Measurements from ENCODE around the gene ADAMTSL3.
"Not testable (repeated sequence)": the region's sequence is repeated elsewhere in the genome, so short reads cannot be mapped to it uniquely, and the experiment has no call there.

Gene ADAMTSL3

DNA sequence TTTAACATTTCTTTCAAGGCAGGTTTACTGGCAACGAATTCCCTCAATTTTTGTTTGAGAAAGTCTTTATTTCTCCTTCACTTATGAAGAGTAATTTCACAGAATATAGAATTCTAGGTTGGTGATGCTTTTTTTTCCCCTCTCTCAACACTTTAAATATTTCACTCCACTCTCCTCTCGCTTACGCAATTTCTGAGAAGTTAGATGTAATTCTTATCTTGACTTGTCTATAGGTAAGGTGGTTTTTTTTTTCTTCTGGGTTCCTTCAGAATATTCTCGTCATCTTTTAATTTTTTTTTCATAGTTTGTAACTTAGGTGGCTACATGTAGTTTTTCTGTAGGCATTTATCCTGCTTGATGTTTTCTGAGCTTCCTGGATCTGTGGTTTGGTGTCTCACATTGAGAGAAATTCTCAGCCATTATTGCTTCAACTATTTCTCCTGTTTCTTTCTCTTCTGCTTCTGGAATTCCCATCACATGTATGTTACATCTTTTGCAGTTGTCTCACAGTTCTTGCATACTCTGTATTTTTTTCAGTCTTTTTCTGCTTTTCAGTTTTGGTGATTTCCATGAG lies 392.2 kb downstream of the ADAMTSL3 start:
- no peaks in the 10 kb centered on the region for H4K20me1 ChIP-seq (ENCODE audit: insufficient read depth, low read length, poor library complexity, severe bottlenecking)
- no peaks in the 10 kb centered on the region for H3K36me3 ChIP-seq (ENCODE audit: insufficient read depth, low read length)
- no peak overlapping the region for H3K9ac ChIP-seq (ENCODE audit: low read depth, low read length, poor library complexity, severe bottlenecking)
- H3K9me3 ChIP-seq (ENCODE audit: insufficient read depth, low read depth, low read length): no peaks in the 10 kb centered on the region
- H3F3A ChIP-seq (ENCODE audit: low read depth): no peaks in the 10 kb centered on the region
- H3K9me2 ChIP-seq (replicated peaks; ENCODE audit: low read depth, low read length): no peaks in the 10 kb centered on the region
- H3K27me3 ChIP-seq (ENCODE audit: insufficient read depth, low read length, poor library complexity, severe bottlenecking): no peaks in the 10 kb centered on the region
- H2AFZ ChIP-seq (ENCODE audit: low read length): no peak overlapping the region
- no peaks in the 10 kb centered on the region for H3K79me2 ChIP-seq (ENCODE audit: insufficient read depth, low read length)
- H3K4me3 ChIP-seq (ENCODE audit: low read length, poor library complexity, severe bottlenecking): no peak overlapping the region
- no peak overlapping the region for H3K4me2 ChIP-seq (ENCODE audit: low read depth, low read length, poor library complexity, severe bottlenecking)
- H3K4me1 ChIP-seq (ENCODE audit: insufficient read depth, low read length, poor library complexity, severe bottlenecking): no peaks in the 10 kb centered on the region
- no peak for TF ChIP-seq EZH2phosphoT487 (IDR thresholded peaks at IDR 0.05; ENCODE audit: borderline replicate concordance)
- TF ChIP-seq, protein P1, sequence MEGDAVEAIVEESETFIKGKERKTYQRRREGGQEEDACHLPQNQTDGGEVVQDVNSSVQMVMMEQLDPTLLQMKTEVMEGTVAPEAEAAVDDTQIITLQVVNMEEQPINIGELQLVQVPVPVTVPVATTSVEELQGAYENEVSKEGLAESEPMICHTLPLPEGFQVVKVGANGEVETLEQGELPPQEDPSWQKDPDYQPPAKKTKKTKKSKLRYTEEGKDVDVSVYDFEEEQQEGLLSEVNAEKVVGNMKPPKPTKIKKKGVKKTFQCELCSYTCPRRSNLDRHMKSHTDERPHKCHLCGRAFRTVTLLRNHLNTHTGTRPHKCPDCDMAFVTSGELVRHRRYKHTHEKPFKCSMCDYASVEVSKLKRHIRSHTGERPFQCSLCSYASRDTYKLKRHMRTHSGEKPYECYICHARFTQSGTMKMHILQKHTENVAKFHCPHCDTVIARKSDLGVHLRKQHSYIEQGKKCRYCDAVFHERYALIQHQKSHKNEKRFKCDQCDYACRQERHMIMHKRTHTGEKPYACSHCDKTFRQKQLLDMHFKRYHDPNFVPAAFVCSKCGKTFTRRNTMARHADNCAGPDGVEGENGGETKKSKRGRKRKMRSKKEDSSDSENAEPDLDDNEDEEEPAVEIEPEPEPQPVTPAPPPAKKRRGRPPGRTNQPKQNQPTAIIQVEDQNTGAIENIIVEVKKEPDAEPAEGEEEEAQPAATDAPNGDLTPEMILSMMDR (conservative IDR thresholded peaks at IDR 0.05; ENCODE audit: low read length): no peak

DNA sequence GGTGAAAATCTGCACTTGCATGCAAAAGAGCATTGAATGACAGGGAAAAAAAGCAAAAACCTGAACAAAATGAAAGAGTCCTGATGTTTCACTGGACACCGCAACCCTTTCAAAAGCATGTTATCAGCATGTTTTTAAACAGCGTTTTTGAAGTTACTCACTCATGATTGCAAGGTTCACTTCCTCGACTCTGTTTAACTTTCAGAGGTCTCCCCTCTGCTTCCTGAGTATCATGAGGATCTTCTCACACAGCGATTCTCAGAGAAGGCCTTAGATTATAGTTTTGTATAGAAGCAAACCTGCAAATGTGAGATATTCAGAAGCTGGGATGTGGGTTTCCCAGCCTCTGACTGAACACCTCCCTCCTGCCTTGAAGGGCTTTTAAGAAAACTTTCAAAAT lies 395.6 kb downstream of the ADAMTSL3 start:
- not testable (repeated sequence) for H3K9me3 ChIP-seq (ENCODE audit: insufficient read depth, low read depth, low read length); H3K9ac ChIP-seq (ENCODE audit: low read depth, low read length, poor library complexity, severe bottlenecking); H3K27me3 ChIP-seq (ENCODE audit: insufficient read depth, low read length, poor library complexity, severe bottlenecking); H3K36me3 ChIP-seq (ENCODE audit: insufficient read depth, low read length); H3F3A ChIP-seq (ENCODE audit: low read depth); H4K20me1 ChIP-seq (ENCODE audit: insufficient read depth, low read length, poor library complexity, severe bottlenecking); H2AFZ ChIP-seq (ENCODE audit: low read length); H3K79me2 ChIP-seq (ENCODE audit: insufficient read depth, low read length); H3K9me2 ChIP-seq (replicated peaks; ENCODE audit: low read depth, low read length); H3K4me3 ChIP-seq (ENCODE audit: low read length, poor library complexity, severe bottlenecking); H3K4me2 ChIP-seq (ENCODE audit: low read depth, low read length, poor library complexity, severe bottlenecking); H3K4me1 ChIP-seq (ENCODE audit: insufficient read depth, low read length, poor library complexity, severe bottlenecking)

DNA sequence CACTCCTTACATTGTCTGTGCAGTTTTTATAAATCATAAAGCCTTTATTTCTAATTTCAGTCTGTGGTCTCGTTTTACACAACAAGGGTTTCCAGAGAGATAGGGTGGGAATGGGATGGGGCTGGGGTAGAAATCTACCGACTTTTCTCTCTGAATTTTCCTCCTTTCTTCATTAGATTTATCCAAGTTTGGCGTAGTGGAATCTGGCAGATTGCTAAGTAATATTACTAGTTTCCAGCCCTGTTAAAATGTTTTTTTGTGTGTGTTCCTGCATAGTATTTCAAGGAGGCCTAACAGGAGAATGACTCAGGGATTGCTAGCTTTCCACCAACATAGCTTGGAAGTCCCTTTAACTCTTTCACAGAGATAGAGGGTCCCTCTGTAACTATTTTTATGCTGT lies 396.2 kb downstream of the ADAMTSL3 start:
- H3K27me3 ChIP-seq (ENCODE audit: insufficient read depth, low read length, poor library complexity, severe bottlenecking): no peaks in the 10 kb centered on the region
- no peaks in the 10 kb centered on the region for H3K36me3 ChIP-seq (ENCODE audit: insufficient read depth, low read length)
- H3K4me1 ChIP-seq (ENCODE audit: insufficient read depth, low read length, poor library complexity, severe bottlenecking): no peaks in the 10 kb centered on the region
- no peaks in the 10 kb centered on the region for H3K79me2 ChIP-seq (ENCODE audit: insufficient read depth, low read length)
- H4K20me1 ChIP-seq (ENCODE audit: insufficient read depth, low read length, poor library complexity, severe bottlenecking): no peaks in the 10 kb centered on the region
- H3F3A ChIP-seq (ENCODE audit: low read depth): no peaks in the 10 kb centered on the region
- TF ChIP-seq, protein P1 (conservative IDR thresholded peaks at IDR 0.05; ENCODE audit: low read length): no peak
- no peak for TF ChIP-seq EZH2phosphoT487 (IDR thresholded peaks at IDR 0.05; ENCODE audit: borderline replicate concordance)
- no peaks in the 10 kb centered on the region for H3K9me3 ChIP-seq (ENCODE audit: insufficient read depth, low read depth, low read length)
- H3K9me2 ChIP-seq (replicated peaks; ENCODE audit: low read depth, low read length): no peaks in the 10 kb centered on the region
- H2AFZ ChIP-seq (ENCODE audit: low read length): no peak overlapping the region
- no peak overlapping the region for H3K4me2 ChIP-seq (ENCODE audit: low read depth, low read length, poor library complexity, severe bottlenecking)
- H3K4me3 ChIP-seq (ENCODE audit: low read length, poor library complexity, severe bottlenecking): no peak overlapping the region
- no peak overlapping the region for H3K9ac ChIP-seq (ENCODE audit: low read depth, low read length, poor library complexity, severe bottlenecking)

DNA sequence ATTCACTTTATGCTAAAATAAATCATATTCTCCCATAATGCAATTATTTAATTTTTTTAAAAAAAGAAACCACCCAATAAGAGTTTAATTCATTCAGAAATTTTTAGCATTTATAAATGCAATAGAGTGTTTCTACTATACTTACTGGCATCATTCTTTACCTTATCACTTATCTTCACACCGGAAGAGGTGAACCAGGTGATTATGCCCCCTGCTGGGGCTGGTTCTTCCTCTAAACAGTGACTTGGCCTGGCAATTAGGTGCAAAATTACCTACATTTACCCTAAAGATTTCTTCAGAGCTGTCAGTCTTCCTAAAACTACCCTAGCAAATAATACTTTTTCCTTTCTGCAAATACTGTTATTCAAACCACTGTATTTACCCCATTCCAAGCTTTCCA lies 397.2 kb downstream of the ADAMTSL3 start:
- not testable (repeated sequence) for H2AFZ ChIP-seq (ENCODE audit: low read length); H3K4me2 ChIP-seq (ENCODE audit: low read depth, low read length, poor library complexity, severe bottlenecking); H3F3A ChIP-seq (ENCODE audit: low read depth); H3K9me3 ChIP-seq (ENCODE audit: insufficient read depth, low read depth, low read length); H3K4me3 ChIP-seq (ENCODE audit: low read length, poor library complexity, severe bottlenecking); H3K79me2 ChIP-seq (ENCODE audit: insufficient read depth, low read length); H3K4me1 ChIP-seq (ENCODE audit: insufficient read depth, low read length, poor library complexity, severe bottlenecking); H3K27me3 ChIP-seq (ENCODE audit: insufficient read depth, low read length, poor library complexity, severe bottlenecking); H3K9me2 ChIP-seq (replicated peaks; ENCODE audit: low read depth, low read length); H3K36me3 ChIP-seq (ENCODE audit: insufficient read depth, low read length); H4K20me1 ChIP-seq (ENCODE audit: insufficient read depth, low read length, poor library complexity, severe bottlenecking); H3K9ac ChIP-seq (ENCODE audit: low read depth, low read length, poor library complexity, severe bottlenecking)
